Measurements from ENCODE around the gene USP47.
A peak's percentile ranks its signal among the peaks of the same experiment; 100 is the strongest.

The USP47 gene

GRCh38 chr11:11841723-11842420 lies at the start of gene USP47:
Gene USP47 (plus strand): TSS chr11:11841972. CDS start chr11:11842186, 214 bp downstream.
- DNase-seq (ENCODE audit: extremely low spot score), result peak; percentile 82
- ChIA-PET POLR2A (interaction anchor here (0.6 to 2.4 kb wide), 14 partner anchors 8 to 222 kb away, joined by 3 to 15 read pairs (median 4); no protein-coding TSS in a partner anchor), CTCF (no interaction called here)
- TF ChIP-seq ZNF384 (IDR thresholded peaks at IDR 0.05) (no peak), FOXM1 (IDR thresholded peaks at IDR 0.05; ENCODE audit: borderline replicate concordance) (no peak), FOXA1 (IDR thresholded peaks at IDR 0.05) (no peak), SP1 (IDR thresholded peaks at IDR 0.05) (no peak; the same call in 1 of the 2 replicates), TARDBP (IDR thresholded peaks at IDR 0.05) (no peak), PKNOX1 (IDR thresholded peaks at IDR 0.05) (no peak), ARNT (IDR thresholded peaks at IDR 0.05) (no peak), CTBP1 (IDR thresholded peaks at IDR 0.05; ENCODE audit: borderline replicate concordance) (no peak), HDGF (IDR thresholded peaks at IDR 0.05; ENCODE audit: borderline replicate concordance) (no peak), NFRKB (IDR thresholded peaks at IDR 0.05) (peak; percentile 54), SUZ12 (IDR thresholded peaks at IDR 0.05) (no peak), L3MBTL2 (conservative IDR thresholded peaks at IDR 0.05) (peak; percentile 32; the same call in 1 of the 2 replicates), BHLHE40 (IDR thresholded peaks at IDR 0.05; ENCODE audit: borderline replicate concordance) (no peak), FOXK2 (IDR thresholded peaks at IDR 0.05) (no peak), LEF1 (IDR thresholded peaks at IDR 0.05; ENCODE audit: borderline replicate concordance) (no peak), ELF4 (IDR thresholded peaks at IDR 0.05) (peak; percentile 39)

- ChIA-PET POLR2A (no interaction called here), CTCF (interaction anchor here (0.9 to 1.7 kb wide), 3 partner anchors 56 to 389 kb away, joined by 3 to 4 read pairs (median 4); no protein-coding TSS in a partner anchor)
- no peak for TF ChIP-seq LEF1 (IDR thresholded peaks at IDR 0.05; ENCODE audit: borderline replicate concordance)
- TF ChIP-seq TARDBP (IDR thresholded peaks at IDR 0.05), result no peak
- no peak for TF ChIP-seq ELF4 (IDR thresholded peaks at IDR 0.05)
- TF ChIP-seq NFRKB (IDR thresholded peaks at IDR 0.05), result no peak
- no peak for TF ChIP-seq FOXM1 (IDR thresholded peaks at IDR 0.05; ENCODE audit: borderline replicate concordance)
- TF ChIP-seq L3MBTL2 (conservative IDR thresholded peaks at IDR 0.05), result no peak
- no peak for TF ChIP-seq SP1 (IDR thresholded peaks at IDR 0.05)
- no peak for TF ChIP-seq FOXA1 (IDR thresholded peaks at IDR 0.05)
- TF ChIP-seq HDGF (IDR thresholded peaks at IDR 0.05; ENCODE audit: borderline replicate concordance), result no peak
- TF ChIP-seq SUZ12 (IDR thresholded peaks at IDR 0.05), result no peak
- no peak for TF ChIP-seq PKNOX1 (IDR thresholded peaks at IDR 0.05)
- TF ChIP-seq ARNT (IDR thresholded peaks at IDR 0.05), result no peak
- no peak for TF ChIP-seq ZNF384 (IDR thresholded peaks at IDR 0.05)
- TF ChIP-seq BHLHE40 (IDR thresholded peaks at IDR 0.05; ENCODE audit: borderline replicate concordance), result no peak
- TF ChIP-seq CTBP1 (IDR thresholded peaks at IDR 0.05; ENCODE audit: borderline replicate concordance), result no peak
- TF ChIP-seq FOXK2 (IDR thresholded peaks at IDR 0.05), result no peak
- DNase-seq (ENCODE audit: extremely low spot score), result no peak
Measured at GRCh38 chr11:11793073-11793472, 48.7 kb upstream of the USP47 start.

GRCh38 chr11:11798586-11799438 lies 43.0 kb upstream of the USP47 start:
- POLR2A ChIA-PET, result no interaction called here
- CTCF ChIA-PET, result no interaction called here
- peak; percentile 28 for DNase-seq (ENCODE audit: extremely low spot score)
- TF ChIP-seq HDGF (IDR thresholded peaks at IDR 0.05; ENCODE audit: borderline replicate concordance) (no peak), CTBP1 (IDR thresholded peaks at IDR 0.05; ENCODE audit: borderline replicate concordance) (no peak), FOXM1 (IDR thresholded peaks at IDR 0.05; ENCODE audit: borderline replicate concordance) (no peak), FOXA1 (IDR thresholded peaks at IDR 0.05) (no peak), FOXK2 (IDR thresholded peaks at IDR 0.05) (no peak), L3MBTL2 (conservative IDR thresholded peaks at IDR 0.05) (no peak), ELF4 (IDR thresholded peaks at IDR 0.05) (no peak), ZNF384 (IDR thresholded peaks at IDR 0.05) (no peak), PKNOX1 (IDR thresholded peaks at IDR 0.05) (no peak), NFRKB (IDR thresholded peaks at IDR 0.05) (no peak), SP1 (IDR thresholded peaks at IDR 0.05) (no peak), BHLHE40 (IDR thresholded peaks at IDR 0.05; ENCODE audit: borderline replicate concordance) (no peak), ARNT (IDR thresholded peaks at IDR 0.05) (no peak), LEF1 (IDR thresholded peaks at IDR 0.05; ENCODE audit: borderline replicate concordance) (no peak), SUZ12 (IDR thresholded peaks at IDR 0.05) (no peak), TARDBP (IDR thresholded peaks at IDR 0.05) (no peak)

- no peak for DNase-seq (ENCODE audit: extremely low spot score)
- TF ChIP-seq LEF1 (IDR thresholded peaks at IDR 0.05; ENCODE audit: borderline replicate concordance) (no peak), HDGF (IDR thresholded peaks at IDR 0.05; ENCODE audit: borderline replicate concordance) (no peak), FOXK2 (IDR thresholded peaks at IDR 0.05) (no peak), FOXA1 (IDR thresholded peaks at IDR 0.05) (no peak), ARNT (IDR thresholded peaks at IDR 0.05) (no peak), ZNF384 (IDR thresholded peaks at IDR 0.05) (no peak), SUZ12 (IDR thresholded peaks at IDR 0.05) (no peak), PKNOX1 (IDR thresholded peaks at IDR 0.05) (no peak), NFRKB (IDR thresholded peaks at IDR 0.05) (no peak), SP1 (IDR thresholded peaks at IDR 0.05) (no peak), L3MBTL2 (conservative IDR thresholded peaks at IDR 0.05) (no peak)
- ChIA-PET CTCF (interaction anchor here (0.6 kb wide), 1 partner anchor 812 kb away, joined by 3 read pairs; no protein-coding TSS in a partner anchor), POLR2A (no interaction called here)
Measured at GRCh38 chr11:11805228-11805627, 36.5 kb upstream of the USP47 start.
